Non-pigmented ciliary epithelial cell (primary cell): Measurements from ENCODE around the gene CLIC3.

Source experiments
- DNase-seq: peaks from one replicate; pipeline ENCODE4 v3.0.0-alpha.2; 2010; ENCODE audit warnings: low read depth

Gene CLIC3

DNA sequence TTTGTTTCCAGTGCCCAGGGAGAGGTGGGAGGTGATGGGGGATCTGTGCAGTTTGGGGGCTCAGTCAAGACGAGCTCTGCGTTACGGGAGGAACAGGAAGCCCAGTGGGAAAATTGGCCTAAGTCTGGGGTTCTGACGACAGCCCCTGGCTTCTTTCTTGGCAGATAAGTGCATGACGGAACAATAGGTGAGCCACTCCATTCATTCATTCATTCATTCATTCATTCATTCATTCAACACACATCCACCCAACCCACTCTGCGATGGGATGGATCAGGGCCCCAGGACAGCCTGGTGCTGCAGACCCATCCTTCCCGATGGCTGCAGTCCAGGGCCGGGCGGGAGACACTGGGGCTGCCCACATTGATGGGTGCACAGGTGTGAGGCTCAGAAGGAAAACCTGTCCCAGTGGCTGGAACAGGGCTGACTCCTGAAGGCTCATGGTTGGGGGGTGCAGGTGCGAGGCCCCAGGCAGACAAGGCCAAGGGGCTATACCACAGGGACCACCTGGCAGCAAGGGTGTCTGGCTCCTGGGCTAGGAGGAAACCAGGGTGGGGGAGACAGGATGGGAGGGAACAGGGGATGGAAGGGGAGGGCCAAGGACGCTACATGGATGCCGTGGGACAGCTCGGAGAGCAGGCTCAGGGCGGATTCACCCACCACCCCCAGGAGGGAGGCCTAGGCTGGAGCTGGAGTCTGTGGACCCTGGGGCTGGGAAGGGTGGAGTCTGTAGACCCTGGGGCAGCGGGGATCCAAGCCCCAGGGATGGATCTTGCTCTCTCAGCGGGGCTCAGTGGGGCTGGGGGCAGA, 15.5 kb downstream of the CLIC3 start:
- no peak for DNase-seq

DNA sequence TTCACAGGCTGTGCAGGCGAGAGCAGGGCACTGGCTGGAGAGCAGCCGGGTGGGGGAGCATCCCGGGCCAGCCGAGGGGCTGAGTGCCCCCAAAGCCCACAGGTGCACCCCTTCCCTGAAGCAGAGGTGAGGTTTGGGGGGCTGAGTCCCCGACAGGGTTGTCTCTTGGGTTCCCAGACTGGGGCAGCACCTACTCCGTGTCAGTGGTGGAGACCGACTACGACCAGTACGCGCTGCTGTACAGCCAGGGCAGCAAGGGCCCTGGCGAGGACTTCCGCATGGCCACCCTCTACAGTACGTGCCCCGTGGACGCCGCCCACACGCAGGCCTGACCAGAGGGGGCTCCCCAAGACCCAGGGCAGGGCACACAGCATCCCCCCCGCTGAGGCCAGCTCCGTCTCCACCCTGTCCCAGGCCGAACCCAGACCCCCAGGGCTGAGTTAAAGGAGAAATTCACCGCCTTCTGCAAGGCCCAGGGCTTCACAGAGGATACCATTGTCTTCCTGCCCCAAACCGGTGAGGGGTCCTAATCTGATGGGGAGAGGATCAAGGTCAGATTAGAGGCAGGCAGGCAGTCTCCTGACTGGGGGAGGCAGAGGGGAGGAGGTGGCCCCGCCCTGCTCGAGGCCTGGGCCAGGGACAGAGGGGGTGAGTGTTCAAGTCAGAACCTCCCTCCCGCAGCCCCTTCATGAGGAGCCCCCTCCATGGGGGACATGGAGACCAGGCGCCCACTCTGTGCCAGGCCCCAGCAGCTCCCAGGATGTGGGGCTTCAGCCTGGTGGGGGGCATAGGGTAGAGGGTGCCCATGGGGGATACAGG, 16.4 kb downstream of the CLIC3 start:
- DNase-seq: no peak

DNA sequence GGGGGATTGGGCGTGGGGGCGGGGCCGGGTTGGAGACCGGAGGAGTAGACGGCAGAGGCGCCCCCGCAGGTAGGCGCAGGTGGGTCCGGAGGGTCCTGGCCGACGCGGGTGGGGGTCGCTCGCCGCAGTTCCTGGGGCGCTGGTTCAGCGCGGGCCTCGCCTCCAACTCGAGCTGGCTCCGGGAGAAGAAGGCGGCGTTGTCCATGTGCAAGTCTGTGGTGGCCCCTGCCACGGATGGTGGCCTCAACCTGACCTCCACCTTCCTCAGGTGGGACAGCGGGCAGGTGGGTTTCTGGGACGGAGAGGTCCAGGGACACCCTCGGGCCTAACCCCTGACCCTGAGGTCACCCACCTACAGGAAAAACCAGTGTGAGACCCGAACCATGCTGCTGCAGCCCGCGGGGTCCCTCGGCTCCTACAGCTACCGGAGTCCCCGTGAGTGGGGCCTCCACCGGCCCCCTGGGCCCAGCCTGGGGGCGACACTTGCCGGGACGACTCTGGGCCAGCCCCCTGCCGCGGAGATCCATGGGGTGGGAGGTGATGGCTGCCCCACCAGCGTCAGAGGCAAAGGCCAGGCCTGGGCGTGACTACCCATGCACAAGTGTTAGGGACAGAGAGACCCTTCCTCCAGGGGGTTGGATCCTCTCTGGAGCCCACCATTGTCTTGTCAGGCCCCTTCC, 17.4 kb downstream of the CLIC3 start:
- DNase-seq: no peak

DNA sequence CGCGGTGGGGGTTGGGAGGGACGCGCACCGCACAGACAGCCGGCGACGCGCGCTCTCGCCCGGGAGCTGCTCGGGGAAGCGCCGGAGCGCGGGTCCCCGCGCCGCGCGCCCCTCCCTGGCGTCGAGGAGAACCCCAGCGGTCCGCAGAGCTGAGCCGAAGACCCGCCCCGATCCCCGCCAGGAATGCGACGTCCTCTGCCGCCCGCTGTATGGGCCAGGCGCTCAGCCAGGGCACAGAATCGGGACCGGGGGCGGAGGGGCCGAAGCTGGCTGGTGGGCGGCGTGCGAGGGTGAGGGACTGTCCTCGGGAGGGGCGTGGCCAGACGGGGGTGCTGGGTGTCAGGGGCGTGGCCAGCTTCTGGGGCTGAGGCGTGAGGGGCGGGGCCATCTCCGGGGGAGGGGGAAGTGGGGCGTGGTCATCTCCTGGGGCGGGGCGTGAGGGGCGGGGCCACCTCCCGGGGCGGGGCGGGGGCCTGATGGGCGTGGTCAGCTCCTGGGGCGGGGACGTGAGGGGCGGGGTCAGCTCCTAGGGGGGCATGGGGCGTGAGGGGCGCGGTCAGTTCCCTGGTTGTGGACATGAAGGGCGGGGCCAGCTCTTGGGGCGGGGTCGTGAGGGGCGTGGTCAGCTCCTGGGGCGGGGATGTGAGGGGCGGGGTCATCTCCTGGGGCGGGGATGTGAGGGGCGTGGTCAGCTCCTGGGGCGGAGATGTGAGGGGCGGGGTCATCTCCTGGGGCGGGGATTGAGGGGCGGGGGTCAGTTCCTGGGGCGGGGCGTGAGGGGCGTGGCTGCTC, 18.1 kb downstream of the CLIC3 start:
- DNase-seq: no peak

DNA sequence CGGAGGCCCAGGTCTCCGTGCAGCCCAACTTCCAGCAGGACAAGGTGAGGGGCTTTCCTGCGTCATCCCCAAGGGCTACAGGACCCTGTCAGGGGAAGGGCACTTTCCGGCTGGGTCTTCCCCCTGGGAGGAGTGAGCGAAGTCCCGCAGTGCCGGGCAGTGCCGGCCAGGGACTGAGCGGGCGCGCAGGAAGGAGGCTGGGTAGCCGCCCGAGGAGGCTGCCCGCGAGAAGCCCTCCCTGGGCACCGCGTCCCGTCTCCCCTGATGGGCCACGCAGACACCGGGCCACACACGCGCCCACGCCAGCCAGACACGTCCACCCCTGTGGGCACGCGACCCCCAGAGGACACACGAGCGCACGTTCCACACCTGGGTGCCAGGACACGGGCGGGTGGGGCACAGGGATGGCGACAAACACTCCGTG, 18.7 kb downstream of the CLIC3 start:
- DNase-seq: no peak

DNA sequence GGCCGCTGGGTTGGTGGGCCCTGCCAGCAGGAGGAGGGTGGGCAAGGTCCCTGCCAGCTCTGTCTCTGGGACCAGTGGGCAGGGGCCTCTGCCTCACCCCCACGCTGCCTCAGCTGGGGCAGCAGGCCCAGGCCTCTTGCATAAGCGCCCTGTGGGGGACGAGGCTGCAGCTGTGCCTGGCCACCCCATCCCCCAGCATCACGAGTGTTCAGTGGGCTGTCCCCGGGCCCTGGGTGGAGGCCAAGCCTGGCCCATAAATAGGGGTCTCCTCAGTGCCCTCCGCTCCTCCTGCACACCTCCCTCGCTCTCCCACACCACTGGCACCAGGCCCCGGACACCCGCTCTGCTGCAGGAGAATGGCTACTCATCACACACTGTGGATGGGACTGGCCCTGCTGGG, 19.1 kb downstream of the CLIC3 start, which contains the start of gene PTGDS:
Gene PTGDS (plus strand): TSS at position 282 of the 400 bp plus-strand sequence. CDS start 75 bp downstream, at position 357.
- DNase-seq: no peak

DNA sequence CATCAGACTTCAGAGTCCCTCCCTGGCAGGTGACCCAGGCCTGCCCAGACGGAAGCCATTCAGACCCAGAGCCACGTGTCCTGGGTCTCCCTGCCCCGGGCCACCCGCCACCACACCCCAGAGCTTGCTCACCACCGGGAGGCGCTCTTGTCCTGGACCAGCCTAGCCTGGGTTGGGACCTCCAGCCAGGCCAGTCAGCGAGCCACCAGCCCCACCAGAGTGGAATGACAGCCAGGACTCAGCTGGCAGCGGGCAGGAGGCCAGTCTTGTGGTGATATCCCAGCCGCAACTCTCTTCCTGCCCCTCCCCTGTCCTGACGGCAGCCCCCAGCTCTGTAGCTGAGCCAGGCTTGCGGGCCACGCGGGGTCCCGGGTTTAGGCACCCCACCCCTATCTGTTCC, 20.7 kb downstream of the CLIC3 start:
- DNase-seq: no peak

DNA sequence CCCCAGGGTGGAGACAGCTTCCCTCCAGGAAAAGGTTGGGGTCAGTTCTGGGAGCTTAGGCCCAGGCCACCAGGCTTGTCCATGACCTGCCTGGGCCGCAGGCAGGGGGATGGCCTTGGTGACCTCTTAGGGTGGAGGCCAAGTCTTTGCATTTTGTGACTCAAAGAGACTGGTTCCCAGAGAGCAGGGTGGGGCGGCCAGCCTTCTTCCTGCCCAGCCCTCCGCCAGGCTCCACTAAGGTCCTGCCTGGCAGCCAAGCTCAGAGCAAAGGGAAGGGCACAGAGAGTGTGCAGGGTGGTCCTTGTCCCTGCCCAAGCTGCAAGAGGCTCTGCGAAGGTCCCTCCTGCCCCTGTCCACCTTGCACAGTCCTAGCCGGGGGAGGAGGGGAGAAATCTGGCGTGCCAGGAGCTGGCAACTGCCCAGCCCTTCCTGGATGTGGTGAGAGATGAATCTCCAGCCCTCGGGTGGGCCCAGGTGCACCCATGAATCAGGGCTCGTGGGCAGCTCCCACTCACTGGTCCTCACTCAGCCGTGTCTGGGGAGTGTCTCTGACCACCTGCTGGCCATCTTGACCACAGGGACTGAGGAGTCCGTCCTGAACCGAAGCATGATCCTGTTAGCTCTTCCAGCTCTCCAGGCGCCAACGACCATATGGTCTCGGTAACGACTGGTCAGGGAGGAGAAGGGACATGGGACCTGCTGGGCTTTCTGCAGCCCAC, 21.4 kb downstream of the CLIC3 start:
- DNase-seq: no peak

DNA sequence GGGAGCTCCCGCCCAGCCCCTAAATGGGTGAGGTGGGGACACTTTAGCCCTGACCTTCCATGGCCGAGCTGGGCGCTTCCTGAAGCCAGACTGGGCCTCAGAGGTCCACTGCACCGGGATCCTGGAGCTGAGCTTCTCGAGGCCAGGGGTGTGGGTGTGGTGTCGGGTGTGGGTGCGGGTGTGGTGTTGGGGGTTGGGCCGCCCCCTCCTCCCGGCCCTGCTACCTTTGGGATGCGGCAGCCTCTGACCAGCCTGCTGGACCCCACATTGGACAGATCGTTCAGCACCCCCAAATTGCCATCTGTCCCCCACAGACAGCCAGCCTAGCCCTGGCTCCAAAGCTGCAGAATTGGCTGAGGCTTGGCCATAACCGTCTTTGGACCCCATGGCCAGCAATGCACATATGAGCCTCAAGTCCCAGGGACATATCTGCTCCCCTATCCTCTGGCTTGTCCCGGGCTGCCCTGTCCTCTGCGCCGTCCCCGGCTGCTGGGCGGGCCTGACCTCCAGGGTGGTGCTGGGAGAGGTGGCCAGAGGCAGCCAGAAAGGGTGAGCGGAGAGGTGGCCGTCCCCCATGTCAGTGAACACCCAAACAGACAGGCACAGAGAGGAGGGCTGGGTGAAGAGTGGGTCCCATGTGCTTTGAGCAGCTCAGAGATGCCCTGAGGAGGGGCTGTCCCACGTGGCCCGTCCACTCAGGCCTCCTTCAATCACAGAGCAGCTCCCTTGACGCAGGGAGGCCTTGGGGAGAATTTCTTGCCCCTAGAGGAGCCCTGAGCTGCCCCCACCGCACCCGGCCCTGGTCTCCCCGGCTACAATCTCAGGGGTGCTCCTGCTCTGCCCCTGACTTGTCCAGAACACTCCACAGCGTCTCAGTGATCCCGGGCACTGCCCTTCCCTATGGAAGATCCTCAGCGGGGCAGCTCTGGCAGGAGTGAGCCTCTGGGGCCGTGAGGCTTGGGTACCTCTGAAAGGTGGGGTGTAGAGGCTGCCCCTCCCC, 22.4 kb downstream of the CLIC3 start:
- no peak for DNase-seq

DNA sequence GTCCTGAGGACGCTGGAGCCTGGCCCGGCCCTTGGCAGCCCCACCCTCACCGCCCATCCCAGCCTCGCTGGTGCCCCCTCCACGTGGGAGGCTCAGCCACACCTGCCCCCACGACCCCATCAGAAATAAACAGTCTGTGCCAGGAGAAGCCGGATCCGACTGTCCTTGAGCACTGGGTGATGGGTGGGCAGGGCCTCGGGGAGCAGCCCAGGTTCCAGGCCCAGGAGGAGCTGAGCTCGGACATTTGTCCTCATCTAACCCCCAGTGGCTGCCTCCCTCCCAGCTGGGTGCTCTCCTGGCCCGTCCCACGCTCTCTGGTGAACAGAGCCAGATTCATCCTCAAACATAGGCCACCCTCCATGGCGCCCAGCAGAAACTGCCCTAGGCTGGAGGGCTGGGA, 23.6 kb downstream of the CLIC3 start:
- no peak for DNase-seq

DNA sequence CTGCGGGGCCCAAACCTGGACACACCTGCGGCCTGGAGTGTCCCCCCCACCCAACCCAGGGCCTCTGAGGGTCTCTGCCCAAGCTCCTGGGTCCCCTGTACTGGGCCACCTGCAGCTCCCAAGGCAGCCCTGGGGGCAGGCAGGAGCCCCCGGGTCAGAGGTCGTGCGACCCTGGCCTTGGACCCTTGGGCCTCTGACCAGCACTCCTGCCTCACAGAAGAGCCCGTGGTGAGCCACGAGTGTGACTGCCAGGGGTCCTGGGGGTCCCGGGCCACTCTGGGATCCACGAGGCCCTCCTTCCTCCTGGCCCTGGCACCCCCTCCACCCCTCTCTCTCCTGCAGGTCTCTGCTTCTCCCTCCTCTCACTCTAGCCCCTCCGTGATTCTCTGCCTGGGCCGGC, 24.0 kb downstream of the CLIC3 start:
- DNase-seq: no peak

DNA sequence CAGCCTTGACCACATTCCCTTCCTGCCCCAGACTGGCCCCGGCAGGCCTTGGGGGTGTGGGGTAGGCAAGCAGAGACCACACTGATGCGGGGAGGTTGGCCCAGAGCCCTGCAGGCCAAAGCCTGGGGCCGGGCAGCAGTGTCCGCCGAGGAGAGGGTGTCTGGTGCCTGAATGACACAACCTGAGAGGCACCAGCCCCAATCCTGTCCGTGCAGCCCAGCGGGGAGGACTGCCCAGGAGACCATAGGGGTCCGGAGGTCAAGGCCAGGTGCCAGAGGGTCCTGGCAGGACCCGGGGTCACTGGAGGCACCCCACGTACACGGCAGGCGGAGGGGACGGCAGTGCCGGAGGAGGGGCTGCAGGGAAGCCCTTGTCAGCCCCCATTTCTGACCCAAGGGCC, 24.6 kb downstream of the CLIC3 start:
- no peak for DNase-seq

DNA sequence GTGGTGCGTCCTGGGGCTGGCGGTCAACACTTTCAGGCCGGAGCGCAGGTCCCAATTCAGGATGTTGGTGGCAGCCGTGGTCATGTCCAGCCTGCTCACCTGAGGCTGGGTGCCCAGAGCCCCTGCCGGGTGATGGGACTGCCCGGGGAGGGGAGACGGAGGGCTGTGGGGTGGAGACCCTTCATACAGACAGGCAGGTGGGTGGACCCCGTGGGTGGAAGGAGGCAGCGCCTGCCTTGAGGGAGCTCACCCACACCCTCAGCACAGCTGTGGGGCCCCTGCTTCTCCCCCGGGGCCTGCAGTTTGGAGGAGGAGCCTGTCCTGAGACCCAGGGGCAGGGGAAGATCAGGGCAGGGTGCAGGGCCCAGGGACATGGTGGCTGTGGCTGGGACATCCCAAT, 26.0 kb downstream of the CLIC3 start:
- no peak for DNase-seq

DNA sequence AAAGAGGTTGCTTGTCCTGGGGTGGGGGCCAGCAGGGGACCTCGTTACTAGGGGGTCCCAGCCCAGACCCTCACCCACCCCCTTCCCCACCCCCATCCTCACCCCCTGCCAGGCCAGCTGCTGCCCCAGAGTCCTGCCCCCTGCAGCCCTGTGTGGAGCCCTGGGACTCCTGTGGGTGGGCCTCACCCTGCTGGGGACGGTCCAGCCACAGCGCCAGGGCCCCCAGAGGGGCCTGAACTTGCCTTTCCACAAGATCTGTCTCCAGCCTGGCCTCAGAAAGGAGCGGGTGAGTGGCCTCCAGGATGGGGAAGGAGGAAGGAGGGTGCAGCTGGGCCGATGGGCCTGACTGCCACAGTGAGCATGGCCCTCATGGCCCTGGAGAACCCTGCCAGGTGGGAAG, 26.6 kb downstream of the CLIC3 start:
- DNase-seq: no peak

DNA sequence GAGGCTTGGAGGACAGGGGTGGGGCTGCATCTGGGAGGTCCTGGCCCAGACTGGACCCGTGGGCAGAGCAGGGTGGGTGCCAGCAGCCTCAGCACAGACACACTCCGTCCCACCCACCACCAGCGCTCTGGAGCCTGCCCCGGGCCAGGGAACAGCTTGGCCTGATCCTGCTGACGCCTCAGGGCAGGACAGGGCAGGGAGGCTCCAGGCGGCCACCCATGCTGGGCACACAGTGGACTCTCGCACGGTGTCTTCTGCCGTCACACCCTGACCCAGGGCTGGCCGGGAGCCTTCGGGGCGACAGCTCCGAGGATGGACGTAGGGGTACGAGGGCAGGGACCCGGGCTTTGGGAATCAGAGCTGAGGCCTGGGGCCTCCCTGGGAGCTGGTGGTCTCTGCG, 27.2 kb downstream of the CLIC3 start:
- no peak for DNase-seq

DNA sequence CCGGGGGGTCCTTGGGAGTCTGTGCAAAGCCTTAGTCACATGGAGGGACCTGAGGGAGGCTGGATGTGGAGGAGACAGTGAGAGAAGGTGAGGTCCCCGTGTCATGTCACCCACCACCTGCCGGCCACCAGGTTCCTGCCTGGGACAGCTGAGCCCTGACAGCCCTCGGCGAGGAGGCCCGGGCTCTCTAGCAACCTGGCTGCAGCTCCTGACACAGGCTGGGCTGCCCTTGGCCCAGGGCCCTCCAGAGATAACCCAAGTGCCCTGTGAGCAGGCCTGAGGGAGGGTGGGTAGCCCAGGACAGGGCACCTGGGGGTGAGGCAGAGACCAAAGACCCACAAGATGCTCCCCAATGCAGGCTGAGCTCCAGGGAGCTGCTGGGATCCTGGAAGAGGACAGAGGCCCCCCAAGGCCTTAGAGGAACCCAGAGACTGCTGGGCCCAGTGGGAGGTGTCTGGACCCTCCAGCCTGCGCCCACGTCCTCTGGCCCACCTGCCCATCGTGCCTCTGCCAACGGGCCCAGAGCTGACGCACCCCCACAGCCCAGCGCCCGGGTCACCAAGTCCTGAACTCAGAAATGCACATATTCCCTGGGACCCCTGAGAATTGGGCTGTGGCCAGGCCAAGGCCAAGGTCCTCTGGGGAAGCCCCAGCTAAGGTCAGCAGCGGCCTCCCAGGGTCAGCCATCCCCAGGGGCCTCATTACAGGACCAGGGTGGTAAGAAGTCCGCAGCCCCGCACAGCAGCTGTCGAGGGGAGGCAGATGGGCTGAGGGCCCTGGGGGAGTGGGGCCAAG, 27.8 kb downstream of the CLIC3 start:
- no peak for DNase-seq

DNA sequence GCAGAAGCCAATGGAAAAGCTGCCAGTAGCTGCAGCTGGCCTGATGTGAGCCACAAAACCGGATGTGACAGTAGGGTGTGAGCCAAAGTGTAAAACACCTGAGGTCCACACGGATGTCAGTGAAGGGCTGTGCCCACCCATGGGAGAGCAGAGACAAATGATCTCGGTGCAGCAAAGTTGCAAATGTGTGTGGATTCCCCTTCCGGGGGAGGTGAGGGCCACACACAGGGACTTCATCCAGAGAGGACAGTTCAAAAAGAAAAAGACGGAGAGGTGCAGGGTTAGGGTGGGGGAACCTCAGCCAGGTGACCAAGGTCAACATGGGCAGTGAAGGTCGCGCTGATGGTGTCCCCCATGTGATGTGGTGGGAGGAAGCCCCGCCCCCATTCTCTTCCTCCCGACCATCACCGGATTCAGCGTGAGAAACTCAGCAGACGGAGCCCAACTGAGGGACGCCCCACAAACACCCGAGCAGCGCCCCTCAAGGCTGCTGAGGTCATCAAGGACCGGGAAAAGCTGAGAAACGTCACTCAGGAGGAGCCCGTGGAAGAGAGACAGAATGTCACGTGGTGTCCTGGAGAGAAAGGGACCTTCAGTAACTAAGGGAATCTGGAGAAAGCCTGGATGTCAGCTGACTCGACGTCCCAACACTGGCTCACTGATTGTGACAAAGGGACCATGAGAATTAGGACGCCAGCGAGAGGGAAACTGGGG, 30.4 kb downstream of the CLIC3 start:
- no peak for DNase-seq

DNA sequence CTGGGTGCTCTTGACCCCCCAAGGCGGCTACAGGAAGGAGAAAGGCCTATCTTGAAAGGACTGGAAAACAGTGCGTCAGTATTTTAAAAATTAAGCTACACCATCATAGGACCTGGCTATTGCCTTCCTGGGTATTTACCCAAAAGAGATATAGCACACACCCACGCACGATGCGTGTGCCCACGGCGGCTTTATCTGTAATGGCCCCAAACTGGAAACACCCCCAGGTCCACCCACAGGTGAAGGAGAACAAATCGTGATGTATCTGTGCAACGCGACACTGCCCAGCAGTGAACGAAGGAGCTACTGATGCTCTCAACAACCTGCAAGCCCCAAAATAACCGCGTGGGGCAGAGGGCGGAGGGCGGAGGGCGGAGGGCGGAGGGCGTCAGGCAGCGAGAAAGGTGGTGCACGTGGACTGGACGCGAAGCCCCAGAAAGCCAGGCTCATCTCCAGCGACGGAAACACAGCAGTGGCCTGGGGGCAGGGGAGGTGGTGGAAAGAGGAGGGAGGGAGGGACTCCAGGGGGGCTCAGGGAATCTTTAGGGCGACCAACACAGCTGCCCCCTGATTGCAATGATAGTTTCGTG, 31.4 kb downstream of the CLIC3 start:
- no peak for DNase-seq
